GM12874 (cell line): Measurements from ENCODE around the gene CATSPER3.

Experiments
- CTCF ChIP-seq: IDR thresholded peaks from 2 replicates; pipeline ENCODE4 v1.5.1; 2011; ENCODE audit warnings: low read depth, mild to moderate bottlenecking, control low read depth, low read length, moderate library complexity; ENCODE audit not compliant: insufficient read depth

The CATSPER3 gene

GRCh38 chr5:134967607-134968006, at the start of gene CATSPER3:
Gene CATSPER3, plus strand, starts transcription at chr5:134967907. Its CDS starts 85 bp downstream, at chr5:134967992.
- no peak for TF ChIP-seq CTCF

- TF ChIP-seq CTCF = no peak
Observed at GRCh38 chr5:134918861-134919260, 48.8 kb upstream of the CATSPER3 start.

GRCh38 chr5:134920848-134921575, 46.7 kb upstream of the CATSPER3 start:
- no peak for TF ChIP-seq CTCF

GRCh38 chr5:134932508-134932907, 35.2 kb upstream of the CATSPER3 start:
- no peak for TF ChIP-seq CTCF

GRCh38 chr5:134934202-134934601, 33.5 kb upstream of the CATSPER3 start:
- no peak for TF ChIP-seq CTCF

GRCh38 chr5:134935711-134936602, 31.8 kb upstream of the CATSPER3 start:
- TF ChIP-seq CTCF = no peak

- no peak for TF ChIP-seq CTCF
Observed at GRCh38 chr5:134937526-134937925, 30.2 kb upstream of the CATSPER3 start.
